DMS153 treated with DMSO at 0.1 percent for 48 hours (cell line): ENCODE results near the gene ENTPD7.

Experiments used
- DNase-seq: peaks from one replicate; lab custom pipeline; 2025; ENCODE audit not compliant: unreplicated experiment; lab: John Stamatoyannopoulos, UW

Gene ENTPD7

GRCh38 chr10:99647601-99648151 is 11.6 kb upstream of the ENTPD7 start:
- DNase-seq: no peak

- no peak for DNase-seq
Measured at GRCh38 chr10:99648717-99649116, 10.6 kb upstream of the ENTPD7 start.

GRCh38 chr10:99652800-99653390 is 6.4 kb upstream of the ENTPD7 start:
- no peak for DNase-seq

GRCh38 chr10:99654390-99655175 is 4.7 kb upstream of the ENTPD7 start:
- DNase-seq: no peak

DNA sequence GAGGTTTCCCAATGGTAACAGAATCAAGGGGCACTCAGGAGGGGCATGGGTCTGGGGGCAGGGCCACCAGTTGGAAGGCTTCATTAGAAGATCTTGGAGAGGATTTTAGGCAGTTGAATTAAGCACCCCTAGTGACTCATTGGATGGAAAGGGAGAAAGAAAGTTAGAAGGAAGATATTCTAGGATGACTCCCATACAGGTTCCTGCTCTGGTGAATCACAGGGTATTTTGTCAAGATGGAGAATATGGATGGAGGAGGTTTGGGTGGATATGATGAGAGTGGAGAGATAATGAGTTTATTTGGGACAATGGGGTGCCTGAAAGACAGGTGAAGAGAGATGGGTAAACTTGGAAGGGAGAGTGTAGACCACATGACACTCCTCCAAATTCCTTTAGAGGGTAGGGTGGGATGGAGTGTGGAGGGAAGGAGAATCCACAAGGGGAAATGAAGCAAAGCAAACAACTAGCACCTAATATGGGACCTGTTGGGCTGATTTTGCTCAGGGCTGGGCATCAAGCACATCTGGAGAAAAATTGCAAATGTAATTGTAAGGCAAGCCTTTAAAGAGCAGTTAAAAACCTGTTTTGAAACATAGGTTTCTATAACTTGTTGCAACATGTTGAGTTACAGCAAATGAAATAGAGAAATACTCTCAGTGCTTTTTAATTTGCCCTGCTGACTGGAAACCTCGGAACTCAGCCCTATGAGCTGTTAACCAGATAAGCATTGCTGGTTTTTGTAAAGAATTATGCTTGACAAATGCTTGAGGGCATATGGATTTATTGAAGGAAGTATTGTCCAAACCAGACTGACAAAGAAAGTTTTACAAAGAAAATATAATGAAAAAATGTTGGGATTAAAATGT is 2.9 kb upstream of the ENTPD7 start:
- no peak for DNase-seq

- no peak for DNase-seq
Measured at GRCh38 chr10:99658622-99659030, 683 bp upstream of the ENTPD7 start.

- DNase-seq: no peak
Measured at GRCh38 chr10:99659868-99660366, 608 bp downstream of the ENTPD7 start.

DNA sequence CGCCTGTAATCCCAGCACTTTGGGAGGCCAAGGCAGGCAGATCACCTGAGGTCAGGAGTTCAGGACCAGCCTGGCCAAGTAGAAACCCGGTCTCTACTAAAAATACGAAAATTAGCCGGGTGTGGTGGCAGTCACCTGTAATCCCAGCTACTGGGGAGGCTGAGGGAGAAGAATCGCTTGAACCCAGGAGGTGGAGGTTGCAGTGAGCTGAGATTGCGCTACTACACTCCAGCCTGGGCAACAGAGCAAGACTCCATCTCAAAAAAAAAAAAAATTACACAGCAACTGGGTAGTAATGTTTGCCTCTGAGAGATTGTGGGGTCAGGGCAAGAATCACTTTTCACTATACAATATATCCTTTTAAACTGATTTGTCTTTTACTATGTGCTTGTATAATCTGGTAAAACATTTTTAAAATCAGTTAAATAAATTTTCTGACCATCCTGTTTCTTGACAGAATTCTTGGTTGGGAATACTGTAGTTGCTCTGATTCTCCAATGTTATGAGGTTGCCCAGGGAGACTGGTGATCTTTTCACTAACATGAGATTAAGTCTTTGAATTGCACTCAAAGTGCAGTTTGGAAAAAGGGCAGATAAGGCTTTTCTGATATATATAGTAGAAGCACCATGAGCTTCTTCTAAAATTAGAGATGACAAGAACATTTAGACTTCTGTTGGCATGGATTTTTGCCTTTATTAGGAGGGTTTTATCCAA is 1.5 kb downstream of the ENTPD7 start:
- no peak for DNase-seq

GRCh38 chr10:99661377-99661763 is 2.1 kb downstream of the ENTPD7 start:
- no peak for DNase-seq

DNA sequence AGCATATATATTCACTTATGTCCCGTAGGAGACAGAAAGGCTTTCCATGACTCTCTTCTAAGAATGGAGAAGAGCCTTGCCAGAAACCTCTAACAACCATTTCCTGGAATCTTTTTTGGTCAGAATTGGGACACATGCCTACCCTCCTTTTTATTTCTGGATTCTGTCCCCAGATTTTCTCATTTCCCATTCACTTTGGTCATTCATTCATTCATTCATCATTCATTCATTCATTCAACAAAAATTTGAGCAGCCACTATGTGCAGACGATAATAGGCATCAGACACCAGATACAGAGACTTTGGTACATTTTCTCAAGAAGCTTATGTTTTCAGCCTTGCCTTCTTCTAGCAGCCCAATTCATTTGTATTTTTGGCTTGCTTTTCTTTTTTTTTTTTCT is 6.0 kb downstream of the ENTPD7 start:
- DNase-seq: no peak

DNA sequence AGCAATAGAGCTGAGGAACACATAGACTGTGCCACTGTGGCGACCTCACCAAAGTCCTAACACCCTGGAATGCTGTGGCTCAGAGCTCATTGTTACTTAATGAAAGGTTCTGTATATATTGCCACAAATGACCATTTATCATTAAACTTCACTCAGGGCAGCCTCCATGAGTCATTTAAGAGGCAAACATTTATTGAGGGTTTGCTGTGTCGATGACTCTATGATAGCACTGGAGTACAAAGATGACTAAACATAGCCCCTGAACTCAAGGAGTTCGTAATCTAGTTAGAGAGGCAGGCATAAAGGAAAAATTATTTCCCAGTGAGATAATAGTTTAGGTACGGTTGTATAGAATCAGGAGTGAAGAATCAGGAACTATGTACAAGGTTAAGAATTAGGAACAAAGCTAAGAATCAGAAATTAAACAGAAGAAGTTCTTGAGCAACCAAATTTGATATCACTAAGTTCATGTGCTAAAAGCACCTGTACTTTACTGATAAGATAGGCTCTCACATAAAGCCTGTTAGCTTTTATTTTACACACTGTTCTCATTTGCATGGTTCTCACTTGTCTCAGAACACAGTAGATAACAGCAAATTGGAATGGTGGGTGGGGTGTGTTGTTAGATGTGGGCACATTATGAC is 7.9 kb downstream of the ENTPD7 start:
- no peak for DNase-seq

DNA sequence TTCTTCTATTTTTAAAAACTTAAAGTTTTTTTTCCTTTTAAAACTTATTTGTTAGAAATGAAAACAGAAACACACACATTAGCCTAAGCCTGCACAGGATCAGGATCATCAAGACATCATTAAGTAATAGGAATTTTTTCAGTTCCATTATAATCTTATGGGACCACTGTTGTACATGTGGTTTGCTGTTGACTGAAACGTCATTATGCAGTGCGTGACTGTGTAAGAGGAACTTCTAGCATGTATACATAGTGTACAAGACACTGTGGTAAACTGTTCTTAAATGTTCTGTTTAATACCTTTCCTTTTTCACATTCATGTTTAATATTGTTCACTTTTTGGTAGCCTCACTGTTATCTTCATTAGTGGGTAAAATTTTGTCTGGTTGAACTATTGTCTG is 12.1 kb downstream of the ENTPD7 start:
- no peak for DNase-seq

GRCh38 chr10:99672884-99673283 is 13.6 kb downstream of the ENTPD7 start:
- DNase-seq: no peak

GRCh38 chr10:99673492-99673891 is 14.2 kb downstream of the ENTPD7 start:
- DNase-seq: no peak

DNA sequence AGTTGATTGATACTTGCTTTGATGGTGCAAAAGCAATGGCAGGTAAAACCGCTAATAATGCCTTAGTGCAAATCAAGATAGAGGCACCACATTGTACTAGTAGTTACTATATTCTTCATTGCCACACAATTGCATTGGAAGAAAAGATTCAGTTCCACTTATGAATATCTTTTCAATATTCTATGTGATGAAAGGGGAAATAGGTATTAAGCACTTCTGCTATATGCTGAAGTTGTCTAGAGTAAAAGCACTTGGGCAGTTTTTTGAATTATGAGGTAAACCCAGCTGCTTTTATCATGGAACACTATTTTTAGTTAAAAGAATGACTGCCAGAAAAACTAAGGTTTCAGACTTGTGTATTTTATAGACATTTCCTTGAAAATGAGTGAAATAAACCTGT is 15.5 kb downstream of the ENTPD7 start:
- no peak for DNase-seq

GRCh38 chr10:99676426-99676825 is 17.1 kb downstream of the ENTPD7 start:
- no peak for DNase-seq

DNA sequence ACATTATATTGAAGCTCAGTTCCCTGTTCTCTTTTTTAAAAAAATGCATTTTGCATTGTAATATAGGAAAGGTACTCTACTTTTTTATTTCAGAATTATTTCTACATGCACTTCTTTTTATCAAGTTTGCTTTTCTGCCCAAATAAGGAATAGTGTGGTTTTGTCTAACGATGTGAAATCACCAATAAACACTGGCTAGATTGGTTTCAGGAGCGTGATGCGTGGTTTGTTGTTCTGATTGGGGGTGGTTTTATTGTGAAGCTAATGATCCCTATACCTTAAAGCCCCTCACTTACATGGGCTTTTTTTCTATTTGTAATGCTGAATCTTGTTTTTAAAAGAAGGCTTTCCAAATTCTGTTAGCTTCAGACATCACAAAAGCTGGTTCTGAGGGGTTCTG is 17.6 kb downstream of the ENTPD7 start:
- no peak for DNase-seq

GRCh38 chr10:99678921-99679320 is 19.6 kb downstream of the ENTPD7 start:
- DNase-seq: no peak

DNA sequence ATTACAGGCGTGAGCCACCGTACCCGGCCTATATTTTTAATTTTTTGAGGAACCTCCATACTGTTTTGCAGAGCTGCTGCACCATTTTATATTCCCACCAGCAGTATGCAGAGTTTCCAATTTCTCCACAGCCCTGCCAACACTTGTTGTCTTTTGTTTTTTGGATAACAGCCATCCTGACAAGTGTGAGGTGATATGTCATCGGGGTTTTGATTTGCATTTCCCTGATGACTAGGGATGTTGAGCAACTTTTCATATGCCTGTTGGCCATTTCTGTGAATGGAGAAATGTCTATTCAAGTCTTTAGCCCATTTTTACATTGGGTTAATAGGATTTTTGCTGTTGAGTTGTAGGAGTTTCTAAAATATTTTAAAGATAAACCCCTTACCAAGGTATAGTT is 22.2 kb downstream of the ENTPD7 start:
- DNase-seq: no peak

GRCh38 chr10:99682032-99682431 is 22.7 kb downstream of the ENTPD7 start:
- DNase-seq: no peak
